HCT116 (cell line): Measurements from ENCODE around the gene MALT1. TPM values are rescaled to one million over a fixed set of nuclear protein-coding genes. Genes with fewer than 3 reads are reported as not detected.
"Not testable (repeated sequence)": the region's sequence is repeated elsewhere in the genome, so short reads cannot be mapped to it uniquely, and the experiment has no call there.

Experiments
- ATAC-seq: fragments of 200-7000 bp; cut with Tn5 transposase; 2 replicates; pipeline ENCODE4 v1.9.1; 2020; ENCODE audit warnings: mild to moderate bottlenecking, moderate library complexity
- BruUV-seq: library from RNA; stranded (reverse); fragments of 400-500 nt; replicated peaks from 2 replicates; lab custom pipeline; 2021; lab: Mats Ljungman, UMichigan
- CTCF ChIA-PET: fragments of 300-600 bp; sonication (Branson Sonifier 250); formaldehyde crosslinking; loops from one replicate; lab custom pipeline; 2021; ENCODE audit warnings: antibody characterized with exemption; lab: Charles Lee
- POLR2A ChIA-PET: fragments of 300-600, 350-600 bp; sonication (Branson Sonifier 250); formaldehyde crosslinking; loops from one replicate; lab custom pipeline; 2021; ENCODE audit warnings: antibody characterized with exemption; lab: Charles Lee
- RAD21 ChIA-PET, 2 experiments: fragments of 300-600 bp; sonication (Branson Sonifier 250); formaldehyde crosslinking; loops; one replicate each; lab custom pipeline; 2023; ENCODE audit warnings: low total read pairs in 2 of 2; ENCODE audit not compliant: uncharacterized antibody in 2 of 2, unreplicated experiment in 2 of 2, low non-redundant PET in 1 of 2; lab: Charles Lee
- DNase-seq: peaks from one replicate; pipeline ENCODE4 v3.0.0-alpha.2; 2010; ENCODE audit warnings: low read depth, low spot score
- H2AFZ ChIP-seq: fragments of 200-600 bp; shearing (Covaris generic), sonication (generic); 2 replicates; pipeline ENCODE4 v1.6.1; 2017; ENCODE audit warnings: low read depth, mixed run types, mixed read lengths, antibody characterized with exemption, low read length; ENCODE audit not compliant: poor library complexity, severe bottlenecking
- H3K27ac ChIP-seq: 2 replicates; pipeline ENCODE4 v1.5.1; 2012; ENCODE audit warnings: low read depth, low read length
- H3K27me3 ChIP-seq: fragments of 200-600 bp; sonication (generic); 2 replicates; pipeline ENCODE4 v1.6.1; 2016; ENCODE audit warnings: mixed run types, low read length, mixed read lengths; ENCODE audit not compliant: insufficient read depth
- H3K36me3 ChIP-seq, 2 experiments: fragments of 200-500 bp in 1 of 2; fragments of 200-600 bp in 1 of 2; sonication (Bioruptor generic) in 1 of 2; sonication (generic) in 1 of 2; 2 replicates each; pipeline versions ENCODE4 v1.5.1 to v1.6.1; 2014 to 2016; ENCODE audit warnings: low read length in 2 of 2, inconsistent platforms in 1 of 2, mixed read lengths in 1 of 2, mixed run types in 1 of 2; ENCODE audit not compliant: insufficient read depth in 2 of 2, control insufficient read depth in 1 of 2
- H3K4me1 ChIP-seq, 2 experiments: fragments of 200-600 bp in 1 of 2; sonication (generic) in 1 of 2; 2 replicates each; pipeline versions ENCODE4 v1.5.1 to v1.6.1; 2012 to 2017; ENCODE audit warnings: low read length in 2 of 2, inconsistent platforms in 1 of 2, mild to moderate bottlenecking in 1 of 2, mixed read lengths in 1 of 2, mixed run types in 1 of 2, moderate library complexity in 1 of 2; ENCODE audit not compliant: insufficient read depth in 2 of 2, control insufficient read depth in 1 of 2
- H3K4me2 ChIP-seq: fragments of 200-600 bp; sonication (generic); 2 replicates; pipeline ENCODE4 v1.6.1; 2017; ENCODE audit warnings: mixed run types, low read length, mixed read lengths
- H3K4me3 ChIP-seq, 2 experiments: fragments of 200-600 bp in 1 of 2; sonication (generic) in 1 of 2; replicated peaks in 1 of 2; 2 replicates each; pipeline ENCODE4 v1.5.1; 2011 to 2016; ENCODE audit warnings: low read length in 2 of 2, control low read depth in 1 of 2, low read depth in 1 of 2, mild to moderate bottlenecking in 1 of 2, mixed read lengths in 1 of 2, mixed run types in 1 of 2
- H3K79me2 ChIP-seq: fragments of 200-600 bp; sonication (generic); 2 replicates; pipeline ENCODE4 v1.6.1; 2017; ENCODE audit warnings: mild to moderate bottlenecking, mixed run types, low read length, moderate library complexity, mixed read lengths; ENCODE audit not compliant: insufficient read depth
- H3K9ac ChIP-seq: fragments of 200-600 bp; sonication (generic); 2 replicates; pipeline ENCODE4 v1.6.1; 2016; ENCODE audit warnings: low read length, mixed read lengths
- H3K9me2 ChIP-seq: fragments of 200-600 bp; sonication (generic), shearing (Covaris generic); 2 replicates; pipeline ENCODE4 v1.6.1; 2017; ENCODE audit warnings: mixed run types, mild to moderate bottlenecking, moderate library complexity; ENCODE audit not compliant: insufficient read depth
- H3K9me3 ChIP-seq, 2 experiments: fragments of 200-500 bp in 1 of 2; fragments of 200-600 bp in 1 of 2; sonication (Bioruptor generic) in 1 of 2; sonication (generic) in 1 of 2; 2 replicates each; pipeline ENCODE4 v1.6.1; 2014 to 2017; ENCODE audit warnings: low read length in 2 of 2, mixed read lengths in 2 of 2, inconsistent platforms in 1 of 2, low read depth in 1 of 2, mild to moderate bottlenecking in 1 of 2, mixed run types in 1 of 2, moderate library complexity in 1 of 2; ENCODE audit not compliant: control insufficient read depth in 1 of 2, insufficient read depth in 1 of 2
- H4K20me1 ChIP-seq: fragments of 200-600 bp; sonication (generic), shearing (Covaris generic); 2 replicates; pipeline ENCODE4 v1.6.1; 2017; ENCODE audit warnings: mixed run types, mild to moderate bottlenecking, moderate library complexity; ENCODE audit not compliant: insufficient read depth
- EGR1 ChIP-seq: IDR thresholded peaks from 2 replicates; pipeline ENCODE4 v1.6.1; 2012; ENCODE audit warnings: low read depth
- EZH2 ChIP-seq: fragments of 200-600 bp; sonication (generic); IDR thresholded peaks from 2 replicates; pipeline ENCODE4 v1.6.1; 2017; ENCODE audit warnings: antibody characterized with exemption, mixed run types
- POLR2AphosphoS5 ChIP-seq: IDR thresholded peaks from 2 replicates; pipeline ENCODE4 v1.6.1; 2011; ENCODE audit warnings: mild to moderate bottlenecking, low read depth, low read length, moderate library complexity
- SP1 ChIP-seq: IDR thresholded peaks from 2 replicates; pipeline ENCODE4 v1.6.1; 2012; ENCODE audit warnings: low read depth
- intact Hi-C: fragments of 100-400 bp; cut with micrococcal nuclease; formaldehyde crosslinking; loops from 2 replicates; pipeline ENCODE4 v1.10.0; 2022
- total RNA-seq: library from RNA; stranded (reverse); gene quantifications from one replicate; pipeline ENCODE4 v1.2.1, GENCODE V29; 2021; ENCODE audit not compliant: unreplicated experiment
- TF ChIP-seq, protein P1 (sequence below): IDR thresholded peaks from 2 replicates; pipeline ENCODE4 v1.6.1; 2012
- TF ChIP-seq, protein P2 (sequence below): IDR thresholded peaks from 2 replicates; pipeline ENCODE4 v1.6.1; 2012

The MALT1 gene
- total RNA-seq, 1 experiment from 2014 or later, result 41.1 TPM

- no peak for DNase-seq
- H3K9me2 ChIP-seq, result no peaks in the 10 kb centered on the region
- H3K79me2 ChIP-seq, result no peaks in the 10 kb centered on the region
- POLR2A ChIA-PET, result interaction anchor here (1.3 kb wide), 1 partner anchor 11 kb away, joined by 3 read pairs; no protein-coding TSS in a partner anchor
- ATAC-seq, result no peak
- no peak overlapping the region for H3K4me2 ChIP-seq
- intact Hi-C loops, result no loop called here
- H2AFZ ChIP-seq, result no peak overlapping the region
- H4K20me1 ChIP-seq, result no peaks in the 10 kb centered on the region
- CTCF ChIA-PET, result no interaction called here
- no peak overlapping the region for H3K9ac ChIP-seq
- H3K36me3 ChIP-seq, result no peaks in the 10 kb centered on the region
- TF ChIP-seq POLR2AphosphoS5 (no peak), EGR1 (no peak), EZH2 (no peak), SP1 (no peak)
- TF ChIP-seq, protein P1, sequence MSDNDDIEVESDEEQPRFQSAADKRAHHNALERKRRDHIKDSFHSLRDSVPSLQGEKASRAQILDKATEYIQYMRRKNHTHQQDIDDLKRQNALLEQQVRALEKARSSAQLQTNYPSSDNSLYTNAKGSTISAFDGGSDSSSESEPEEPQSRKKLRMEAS, result no peak
- TF ChIP-seq, protein P2, sequence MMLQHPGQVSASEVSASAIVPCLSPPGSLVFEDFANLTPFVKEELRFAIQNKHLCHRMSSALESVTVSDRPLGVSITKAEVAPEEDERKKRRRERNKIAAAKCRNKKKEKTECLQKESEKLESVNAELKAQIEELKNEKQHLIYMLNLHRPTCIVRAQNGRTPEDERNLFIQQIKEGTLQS, result no peak
- H3K27ac ChIP-seq, result no peak overlapping the region
- H3K4me1 ChIP-seq, result no peaks in the 10 kb centered on the region; a peak in 1 of 4 replicates
- no peaks in the 10 kb centered on the region for H3K27me3 ChIP-seq
- RAD21 ChIA-PET, result no interaction called here
- no peak overlapping the region for H3K4me3 ChIP-seq
- BruUV-seq, result no TSS peak
- no peaks in the 10 kb centered on the region for H3K9me3 ChIP-seq
Observed at GRCh38 chr18:58649966-58650816, 21.1 kb upstream of the MALT1 start.

GRCh38 chr18:58650830-58651229 lies 20.4 kb upstream of the MALT1 start:
- H3K27ac ChIP-seq, H3K79me2 ChIP-seq, H3K4me3 ChIP-seq, ATAC-seq, intact Hi-C loops, CTCF ChIA-PET, BruUV-seq, H4K20me1 ChIP-seq, RAD21 ChIA-PET, DNase-seq, H3K9me3 ChIP-seq, H3K9me2 ChIP-seq, H3K9ac ChIP-seq, H2AFZ ChIP-seq, H3K36me3 ChIP-seq, H3K4me2 ChIP-seq, H3K27me3 ChIP-seq, H3K4me1 ChIP-seq: not testable (repeated sequence)
- POLR2A ChIA-PET, result interaction anchor here (1.3 kb wide), 1 partner anchor 10 kb away, joined by 3 read pairs; no protein-coding TSS in a partner anchor

DNA sequence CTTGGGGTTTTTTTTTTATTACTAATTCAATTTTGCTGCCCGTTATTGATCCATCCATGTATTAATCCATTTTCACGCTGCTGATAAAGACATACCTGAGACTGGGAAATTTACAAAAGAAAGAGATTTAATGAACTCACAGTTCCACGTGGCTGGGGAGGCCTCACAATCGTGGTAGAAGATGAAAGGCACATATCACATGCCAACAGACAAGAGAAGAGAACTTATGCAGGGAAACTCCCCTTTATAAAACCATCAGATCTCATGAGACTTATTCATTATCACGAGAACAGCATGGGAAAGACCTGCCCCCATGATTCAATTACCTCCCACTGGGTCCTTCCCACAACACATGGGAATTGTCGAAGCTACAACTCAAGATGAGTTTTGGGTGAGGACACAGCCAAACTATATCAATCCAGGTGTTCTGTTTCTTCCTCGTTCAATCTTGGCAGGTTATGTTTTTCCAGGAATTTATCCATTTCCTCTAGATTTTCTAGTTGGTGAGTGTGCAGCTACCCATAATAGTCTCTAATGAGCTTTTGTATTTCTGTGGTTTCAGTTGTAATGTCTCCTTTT lies 18.0 kb upstream of the MALT1 start:
- H3K4me2 ChIP-seq, H3K79me2 ChIP-seq, DNase-seq, H3K36me3 ChIP-seq, H3K9me2 ChIP-seq, H3K9ac ChIP-seq, H3K4me1 ChIP-seq, RAD21 ChIA-PET, intact Hi-C loops, POLR2A ChIA-PET, ATAC-seq, H4K20me1 ChIP-seq, H3K4me3 ChIP-seq, CTCF ChIA-PET, H3K27me3 ChIP-seq, H3K9me3 ChIP-seq, H3K27ac ChIP-seq, BruUV-seq: not testable (repeated sequence)
- peak overlapping the region; percentile 6 for H2AFZ ChIP-seq
